Neural progenitor cell (in vitro differentiated cells): Measurements from ENCODE around the gene TRAT1. TPM values are rescaled to one million over a fixed set of nuclear protein-coding genes. Genes with fewer than 3 reads are reported as not detected.

Source experiments
- DNase-seq: peaks from one replicate; pipeline ENCODE4 v3.0.0-alpha.2; 2016; ENCODE audit warnings: low spot score
- H2AFZ ChIP-seq: fragments of 200-600 bp; sonication (generic); replicated peaks from 2 replicates; pipeline ENCODE4 v1.6.1; 2016; ENCODE audit warnings: antibody characterized with exemption
- H3F3A ChIP-seq: fragments of 200-600 bp; sonication (generic); 2 replicates; pipeline ENCODE4 v1.6.1; 2016; ENCODE audit warnings: antibody characterized with exemption, low read depth
- H3K27ac ChIP-seq: fragments of 200-600 bp; sonication (generic); 2 replicates; pipeline ENCODE4 v1.5.1; 2016; ENCODE audit warnings: mild to moderate bottlenecking
- H3K27me3 ChIP-seq: fragments of 200-600 bp; sonication (generic); 2 replicates; pipeline ENCODE4 v1.6.1; 2016; ENCODE audit warnings: mild to moderate bottlenecking, moderate library complexity
- H3K36me3 ChIP-seq: fragments of 200-600 bp; sonication (generic); 2 replicates; pipeline ENCODE4 v1.5.1; 2016
- H3K4me1 ChIP-seq: fragments of 200-600 bp; sonication (generic); 2 replicates; pipeline ENCODE4 v1.6.1; 2016; ENCODE audit warnings: mixed run types
- H3K4me2 ChIP-seq: fragments of 200-600 bp; sonication (generic); 2 replicates; pipeline ENCODE4 v1.6.1; 2016
- H3K4me3 ChIP-seq: fragments of 200-600 bp; sonication (generic); 2 replicates; pipeline ENCODE4 v1.5.1; 2016
- H3K79me2 ChIP-seq: fragments of 200-600 bp; sonication (generic); 2 replicates; pipeline ENCODE4 v1.6.1; 2016; ENCODE audit warnings: low read depth
- H3K9ac ChIP-seq: fragments of 200-600 bp; sonication (generic); 2 replicates; pipeline ENCODE4 v1.6.1; 2016
- H3K9me3 ChIP-seq: fragments of 200-600 bp; sonication (generic); 2 replicates; pipeline ENCODE4 v1.5.1; 2016; ENCODE audit warnings: low read depth
- H4K20me1 ChIP-seq: fragments of 200-600 bp; sonication (generic); 2 replicates; pipeline ENCODE4 v1.6.1; 2016; ENCODE audit warnings: low read depth
- H3K27ac Mint-ChIP-seq: 3 replicates; pipeline ENCODE4 v1.8.0; 2021; ENCODE audit warnings: mixed read lengths
- H3K27me3 Mint-ChIP-seq: 2 replicates; pipeline ENCODE4 v1.8.0; 2022; ENCODE audit warnings: low read depth, mild to moderate bottlenecking, inconsistent platforms, moderate library complexity, mixed read lengths; ENCODE audit not compliant: insufficient read depth
- H3K36me3 Mint-ChIP-seq: 3 replicates; pipeline ENCODE4 v1.8.0; 2021; ENCODE audit warnings: mixed read lengths
- H3K4me1 Mint-ChIP-seq: 3 replicates; pipeline ENCODE4 v1.8.0; 2021; ENCODE audit warnings: mixed read lengths
- H3K4me3 Mint-ChIP-seq: 3 replicates; pipeline ENCODE4 v1.8.0; 2021; ENCODE audit warnings: mild to moderate bottlenecking, moderate library complexity, mixed read lengths
- H3K9me3 Mint-ChIP-seq: 3 replicates; pipeline ENCODE4 v1.8.0; 2020; ENCODE audit warnings: mixed read lengths
- CTCF ChIP-seq: fragments of 200-600 bp; sonication (generic); IDR thresholded peaks from 2 replicates; pipeline ENCODE4 v1.5.1; 2017; ENCODE audit warnings: antibody characterized with exemption, mild to moderate bottlenecking
- EZH2 ChIP-seq: fragments of 200-600 bp; sonication (generic); IDR thresholded peaks from 2 replicates; pipeline ENCODE4 v1.6.1; 2017; ENCODE audit warnings: antibody characterized with exemption, mild to moderate bottlenecking, moderate library complexity
- EZH2phosphoT487 ChIP-seq: fragments of 200-600 bp; sonication (generic); IDR thresholded peaks from 2 replicates; pipeline ENCODE4 v1.6.1; 2017; ENCODE audit warnings: antibody characterized with exemption
- total RNA-seq: library from RNA; depleted of rRNA; stranded (reverse); fragments of >200 nt; gene quantifications from 2 replicates; pipeline ENCODE4 v1.2.3, GENCODE V29; 2015; ENCODE audit warnings: low replicate concordance

TRAT1 gene
- total RNA-seq, 1 donor from 2014 or later, result not detected

- Mint-ChIP-seq H3K27ac (no peak overlapping the region), H3K4me1 (no peaks in the 10 kb centered on the region), H3K36me3 (no peaks in the 10 kb centered on the region), H3K4me3 (no peak overlapping the region), H3K9me3 (no peaks in the 10 kb centered on the region), H3K27me3 (no peaks in the 10 kb centered on the region)
- no peaks in the 10 kb centered on the region for H3K9me3 ChIP-seq
- H3K27ac ChIP-seq, result no peak overlapping the region
- H3K9ac ChIP-seq, result no peak overlapping the region
- no peak for DNase-seq
- no peak for TF ChIP-seq EZH2
- TF ChIP-seq CTCF, result peak; percentile 36
- no peak overlapping the region for H2AFZ ChIP-seq
- no peak overlapping the region for H3K4me3 ChIP-seq
- H3F3A ChIP-seq, result no peaks in the 10 kb centered on the region
- no peak overlapping the region for H3K4me2 ChIP-seq
- H4K20me1 ChIP-seq, result no peaks in the 10 kb centered on the region
- H3K4me1 ChIP-seq, result no peaks in the 10 kb centered on the region
- no peaks in the 10 kb centered on the region for H3K79me2 ChIP-seq
- no peaks in the 10 kb centered on the region for H3K36me3 ChIP-seq
- no peaks in the 10 kb centered on the region for H3K27me3 ChIP-seq
These were observed 57.3 kb downstream of the TRAT1 start for GRCh38 chr3:108879915-108880314.

- peaks cover 5% of the 10 kb centered on the region for H3K4me1 Mint-ChIP-seq
- Histone ChIP-seq H4K20me1 (no peaks in the 10 kb centered on the region), H2AFZ (no peak overlapping the region), H3K4me1 (no peaks in the 10 kb centered on the region), H3K36me3 (no peaks in the 10 kb centered on the region), H3K4me3 (no peak overlapping the region), H3F3A (no peaks in the 10 kb centered on the region), H3K9ac (no peak overlapping the region), H3K27ac (no peak overlapping the region), H3K79me2 (no peaks in the 10 kb centered on the region), H3K27me3 (no peaks in the 10 kb centered on the region), H3K4me2 (no peak overlapping the region), H3K9me3 (no peaks in the 10 kb centered on the region)
- TF ChIP-seq EZH2 (no peak), CTCF (no peak), EZH2phosphoT487 (no peak)
- H3K27me3 Mint-ChIP-seq, result no peaks in the 10 kb centered on the region
- H3K36me3 Mint-ChIP-seq, result no peaks in the 10 kb centered on the region
- H3K27ac Mint-ChIP-seq, result no peak overlapping the region
- H3K9me3 Mint-ChIP-seq, result no peaks in the 10 kb centered on the region
- no peak overlapping the region for H3K4me3 Mint-ChIP-seq
- no peak for DNase-seq
These were observed 60.2 kb downstream of the TRAT1 start for GRCh38 chr3:108882762-108883161.

GRCh38 chr3:108883373-108883772 is 60.8 kb downstream of the TRAT1 start:
- Mint-ChIP-seq H3K4me3 (no peak overlapping the region), H3K4me1 (peaks cover 5% of the 10 kb centered on the region), H3K27ac (no peak overlapping the region), H3K36me3 (no peaks in the 10 kb centered on the region), H3K27me3 (no peaks in the 10 kb centered on the region), H3K9me3 (no peaks in the 10 kb centered on the region)
- no peak overlapping the region for H3K4me3 ChIP-seq
- H3K79me2 ChIP-seq, result no peaks in the 10 kb centered on the region
- H3K9ac ChIP-seq, result no peak overlapping the region
- H3K9me3 ChIP-seq, result no peaks in the 10 kb centered on the region
- H3K27ac ChIP-seq, result no peak overlapping the region
- no peak for TF ChIP-seq EZH2phosphoT487
- no peak for TF ChIP-seq EZH2
- TF ChIP-seq CTCF, result no peak
- H2AFZ ChIP-seq, result no peak overlapping the region
- H3F3A ChIP-seq, result no peaks in the 10 kb centered on the region
- no peak for DNase-seq
- H3K27me3 ChIP-seq, result no peaks in the 10 kb centered on the region
- no peaks in the 10 kb centered on the region for H3K4me1 ChIP-seq
- H3K36me3 ChIP-seq, result no peaks in the 10 kb centered on the region
- no peaks in the 10 kb centered on the region for H4K20me1 ChIP-seq
- no peak overlapping the region for H3K4me2 ChIP-seq

GRCh38 chr3:108887121-108887520 is 64.5 kb downstream of the TRAT1 start:
- Mint-ChIP-seq H3K36me3 (no peaks in the 10 kb centered on the region), H3K4me3 (no peak overlapping the region), H3K4me1 (peaks cover 5% of the 10 kb centered on the region), H3K27ac (no peak overlapping the region), H3K27me3 (no peaks in the 10 kb centered on the region), H3K9me3 (no peaks in the 10 kb centered on the region)
- Histone ChIP-seq H3K4me3 (no peak overlapping the region), H3K9me3 (no peaks in the 10 kb centered on the region), H3K36me3 (no peaks in the 10 kb centered on the region), H4K20me1 (no peaks in the 10 kb centered on the region), H2AFZ (no peak overlapping the region), H3K4me1 (no peaks in the 10 kb centered on the region), H3K27ac (no peak overlapping the region), H3K4me2 (no peak overlapping the region), H3K9ac (no peak overlapping the region), H3K27me3 (no peaks in the 10 kb centered on the region), H3F3A (no peaks in the 10 kb centered on the region), H3K79me2 (no peaks in the 10 kb centered on the region)
- DNase-seq, result no peak
- no peak for TF ChIP-seq EZH2
- TF ChIP-seq CTCF, result no peak
- TF ChIP-seq EZH2phosphoT487, result no peak
